Stimulated activated naive CD8-positive, alpha-beta T cell treated with anti-CD3 and anti-CD28 coated beads, Interleukin-15, Interleukin-2, amounts not matched to agents 100 ng/mL and 50 ng/mL, for 24 hours (primary cell): ENCODE data around the gene PPIL6.
"Not testable (repeated sequence)": the region's sequence is repeated elsewhere in the genome, so short reads cannot be mapped to it uniquely, and the experiment has no call there.

Experiments used
- H3K27ac Mint-ChIP-seq: one replicate; pipeline ENCODE4 v1.8.0; 2021; ENCODE audit warnings: mild to moderate bottlenecking, mixed read lengths
- H3K27me3 Mint-ChIP-seq: one replicate; pipeline ENCODE4 v1.8.0; 2021; ENCODE audit warnings: mixed read lengths
- H3K36me3 Mint-ChIP-seq: one replicate; pipeline ENCODE4 v1.8.0; 2021; ENCODE audit warnings: low read depth, mixed read lengths
- H3K4me1 Mint-ChIP-seq: one replicate; pipeline ENCODE4 v1.8.0; 2021; ENCODE audit warnings: low read depth, mixed read lengths
- H3K4me3 Mint-ChIP-seq: one replicate; pipeline ENCODE4 v1.8.0; 2021; ENCODE audit warnings: mild to moderate bottlenecking, mixed read lengths
- H3K9me3 Mint-ChIP-seq: one replicate; pipeline ENCODE4 v1.8.0; 2021; ENCODE audit warnings: mixed read lengths

The PPIL6 gene

GRCh38 chr6:109473120-109473519, 32.7 kb upstream of the PPIL6 start:
- H3K36me3 Mint-ChIP-seq = peaks cover 91% of the 10 kb centered on the region
- peak overlapping the region; percentile 14 for H3K4me3 Mint-ChIP-seq
- H3K9me3 Mint-ChIP-seq = no peaks in the 10 kb centered on the region
- peaks cover 82% of the 10 kb centered on the region for H3K4me1 Mint-ChIP-seq
- H3K27me3 Mint-ChIP-seq = no peaks in the 10 kb centered on the region
- H3K27ac Mint-ChIP-seq = peak overlapping the region; percentile 75

GRCh38 chr6:109472132-109472995, 31.9 kb upstream of the PPIL6 start:
- peaks cover 78% of the 10 kb centered on the region for H3K4me1 Mint-ChIP-seq
- H3K27me3 Mint-ChIP-seq = no peaks in the 10 kb centered on the region
- H3K4me3 Mint-ChIP-seq = peak overlapping the region; percentile 14
- no peaks in the 10 kb centered on the region for H3K9me3 Mint-ChIP-seq
- H3K36me3 Mint-ChIP-seq = peaks cover 91% of the 10 kb centered on the region
- H3K27ac Mint-ChIP-seq = peak overlapping the region; percentile 75

DNA sequence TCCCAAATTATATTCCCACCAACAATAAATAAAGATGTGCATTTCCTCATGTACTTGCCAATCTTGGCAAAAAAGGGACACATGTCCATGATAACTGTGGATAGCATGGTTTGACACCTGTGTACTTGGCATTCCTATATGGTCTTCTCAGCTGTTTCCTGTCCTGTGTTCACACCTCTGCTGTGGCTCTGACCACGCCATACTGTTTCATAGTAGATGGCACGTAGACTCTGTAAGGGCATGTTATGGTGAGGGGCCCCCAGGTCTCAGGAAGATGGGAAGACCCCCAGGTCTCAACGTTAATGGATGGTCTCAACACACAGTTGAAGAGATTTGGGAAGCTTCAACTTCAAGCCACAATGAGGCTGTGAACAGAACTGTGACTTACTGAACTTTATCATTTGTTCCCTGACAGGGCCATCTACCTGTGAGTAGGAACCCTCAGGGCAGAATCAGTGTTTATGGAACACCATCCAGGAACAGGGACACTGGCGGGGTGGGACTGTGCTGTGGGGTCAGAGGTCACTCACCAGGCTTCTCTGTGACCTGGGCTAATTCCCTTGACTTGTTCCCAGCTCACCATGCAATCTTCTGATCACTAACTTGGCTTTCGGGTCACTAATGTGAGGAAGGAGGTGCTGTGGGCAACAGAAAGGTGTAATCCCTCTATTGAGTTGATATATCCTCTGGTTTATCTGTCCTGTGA, 30.8 kb upstream of the PPIL6 start:
- Mint-ChIP-seq H3K27ac (peak overlapping the region; percentile 75), H3K36me3 (peaks cover 94% of the 10 kb centered on the region), H3K9me3 (no peaks in the 10 kb centered on the region), H3K27me3 (no peaks in the 10 kb centered on the region), H3K4me1 (peaks cover 68% of the 10 kb centered on the region), H3K4me3 (no peak overlapping the region)

DNA sequence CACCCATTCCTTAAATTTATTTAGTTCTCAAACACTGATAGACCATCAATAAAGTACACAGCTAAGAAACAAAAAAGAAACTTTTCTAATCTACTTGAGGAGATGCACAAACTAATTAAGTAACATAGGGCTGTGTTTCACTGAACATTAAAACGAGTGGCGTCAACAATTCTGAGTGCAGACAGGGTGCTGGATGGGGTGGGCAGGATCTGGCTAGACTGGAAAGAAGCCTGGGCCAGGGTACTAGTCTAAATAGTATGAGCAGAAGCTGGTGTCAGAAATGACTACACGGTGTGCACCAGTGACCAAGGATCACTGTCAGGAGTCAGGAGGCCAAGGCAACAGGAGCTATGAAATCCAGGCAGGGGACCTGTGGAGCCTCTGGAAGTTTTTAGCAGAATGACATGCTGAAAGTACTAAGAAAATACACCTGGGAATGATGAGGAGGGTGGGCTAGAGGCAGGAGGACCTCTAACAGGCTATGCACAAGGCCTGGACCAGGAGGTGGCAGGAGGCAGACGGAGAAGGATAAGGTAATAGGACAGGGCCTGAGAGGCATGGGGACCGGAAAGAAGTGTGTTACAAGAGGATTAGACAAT, 29.3 kb upstream of the PPIL6 start:
- Mint-ChIP-seq H3K4me1 (peaks cover 69% of the 10 kb centered on the region), H3K4me3 (no peak overlapping the region), H3K36me3 (peaks cover 94% of the 10 kb centered on the region), H3K27ac (no peak overlapping the region), H3K9me3 (no peaks in the 10 kb centered on the region), H3K27me3 (no peaks in the 10 kb centered on the region)

DNA sequence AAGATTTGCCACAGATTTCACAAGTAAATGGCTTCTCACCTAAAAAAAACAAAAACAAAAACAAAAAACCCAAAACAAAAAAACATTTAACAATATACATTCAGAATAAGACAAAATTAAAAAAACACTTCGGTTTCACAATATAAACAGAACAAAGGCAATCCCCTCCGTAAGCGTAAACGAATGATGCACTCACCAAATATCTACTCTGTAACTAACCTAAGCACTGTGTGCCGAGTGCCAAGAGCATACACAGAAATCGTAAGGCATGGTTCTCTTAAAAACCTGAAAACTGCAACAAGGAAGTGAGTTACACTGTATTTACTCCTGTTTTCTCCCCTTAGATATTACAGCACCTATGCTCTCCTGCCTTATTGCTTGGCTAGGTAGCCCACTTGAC, 27.3 kb upstream of the PPIL6 start:
- peaks cover 63% of the 10 kb centered on the region for H3K4me1 Mint-ChIP-seq
- H3K9me3 Mint-ChIP-seq = no peaks in the 10 kb centered on the region
- H3K4me3 Mint-ChIP-seq = no peak overlapping the region
- H3K27me3 Mint-ChIP-seq = no peaks in the 10 kb centered on the region
- peaks cover 96% of the 10 kb centered on the region for H3K36me3 Mint-ChIP-seq
- no peak overlapping the region for H3K27ac Mint-ChIP-seq

- H3K36me3 Mint-ChIP-seq = peaks cover 96% of the 10 kb centered on the region
- no peak overlapping the region for H3K4me3 Mint-ChIP-seq
- H3K9me3 Mint-ChIP-seq = peaks cover 3% of the 10 kb centered on the region
- peaks cover 60% of the 10 kb centered on the region for H3K4me1 Mint-ChIP-seq
- no peak overlapping the region for H3K27ac Mint-ChIP-seq
- H3K27me3 Mint-ChIP-seq = no peaks in the 10 kb centered on the region
Measured at GRCh38 chr6:109466212-109466923, 25.9 kb upstream of the PPIL6 start.

DNA sequence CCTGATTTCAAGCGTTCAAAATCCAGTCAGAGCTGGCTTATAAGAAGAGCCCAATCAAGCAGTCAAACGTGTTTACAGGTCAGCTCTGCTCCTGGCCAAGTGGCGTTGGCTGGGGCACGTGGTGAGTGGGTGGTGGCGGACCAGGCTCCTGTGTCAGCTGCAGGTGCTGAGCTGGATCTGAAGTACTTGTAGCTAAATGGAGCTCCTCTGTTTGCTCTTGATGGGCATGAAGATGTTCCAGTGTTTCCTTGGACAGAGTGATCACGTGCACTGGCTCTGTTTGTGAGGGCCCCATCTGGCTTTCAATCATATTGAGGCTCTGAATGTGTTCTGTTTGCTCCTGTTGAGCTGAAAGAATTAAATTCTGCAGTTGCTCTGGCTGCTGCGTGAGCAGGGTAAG, 25.3 kb upstream of the PPIL6 start:
- H3K4me1 Mint-ChIP-seq = peaks cover 59% of the 10 kb centered on the region
- no peak overlapping the region for H3K27ac Mint-ChIP-seq
- H3K27me3 Mint-ChIP-seq = no peaks in the 10 kb centered on the region
- peaks cover 3% of the 10 kb centered on the region for H3K9me3 Mint-ChIP-seq
- H3K36me3 Mint-ChIP-seq = peaks cover 96% of the 10 kb centered on the region
- H3K4me3 Mint-ChIP-seq = no peak overlapping the region

DNA sequence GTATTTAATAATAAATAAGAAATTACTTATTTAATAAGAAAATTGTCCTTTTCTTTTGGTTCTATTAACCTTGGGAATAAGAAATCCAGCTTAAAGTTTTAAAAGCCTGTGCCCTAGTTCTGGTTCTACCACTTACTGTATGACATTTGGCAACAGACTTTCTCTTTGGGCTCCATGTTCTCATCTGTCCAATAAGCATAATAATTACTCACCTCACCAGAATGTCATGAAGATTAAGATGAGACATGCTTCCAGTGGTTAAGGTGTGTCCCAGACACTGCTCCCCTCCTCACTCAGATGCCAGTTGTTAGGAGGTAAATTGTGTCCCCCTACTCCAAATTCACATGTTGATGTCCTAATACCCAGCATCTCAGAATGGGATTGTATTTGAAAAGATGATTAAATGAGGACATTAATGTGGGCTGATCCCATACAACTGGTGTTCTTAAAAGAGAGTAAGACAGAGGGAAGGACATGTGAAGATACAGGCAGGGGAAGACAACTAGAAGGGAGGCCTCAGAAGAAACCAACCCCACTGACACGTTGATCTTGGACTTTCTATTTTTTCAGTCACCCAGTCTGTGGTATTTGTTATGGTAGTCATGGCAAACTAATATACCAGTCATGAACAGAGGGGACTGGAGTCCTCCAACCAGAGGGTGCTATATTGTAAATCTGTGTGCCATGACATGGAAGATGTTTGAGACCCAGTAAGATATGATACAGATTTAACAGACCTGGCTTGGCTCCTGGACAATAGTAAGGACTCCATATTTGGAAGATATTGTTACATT, 21.5 kb upstream of the PPIL6 start:
- peaks cover 3% of the 10 kb centered on the region for H3K9me3 Mint-ChIP-seq
- H3K36me3 Mint-ChIP-seq = peaks cover 66% of the 10 kb centered on the region
- H3K27me3 Mint-ChIP-seq = no peaks in the 10 kb centered on the region
- H3K4me1 Mint-ChIP-seq = peaks cover 77% of the 10 kb centered on the region
- H3K4me3 Mint-ChIP-seq = no peak overlapping the region
- H3K27ac Mint-ChIP-seq = peak overlapping the region; percentile 80

DNA sequence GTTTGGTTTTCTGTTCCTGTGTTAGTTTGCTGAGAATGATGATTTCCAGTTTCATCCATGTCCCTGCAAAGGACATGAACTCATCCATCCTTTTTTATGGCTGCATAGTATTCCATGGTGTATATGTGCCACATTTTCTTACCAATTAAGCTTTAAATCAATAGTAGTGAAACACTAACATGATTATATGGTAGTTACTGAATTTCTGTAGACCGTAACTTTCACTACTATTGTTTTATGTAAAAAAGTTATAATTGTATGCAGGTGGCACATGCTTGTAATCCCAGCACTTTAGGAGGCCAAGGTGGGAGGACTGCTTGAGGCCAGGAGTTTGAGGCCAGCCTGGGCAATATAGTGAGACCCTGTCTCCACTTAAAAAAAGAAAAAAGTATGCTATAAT, 20.8 kb upstream of the PPIL6 start:
- H3K4me3 Mint-ChIP-seq, H3K27me3 Mint-ChIP-seq, H3K9me3 Mint-ChIP-seq: not testable (repeated sequence)
- peak overlapping the region; percentile 36 for H3K27ac Mint-ChIP-seq
- peaks cover 59% of the 10 kb centered on the region for H3K36me3 Mint-ChIP-seq
- H3K4me1 Mint-ChIP-seq = peaks cover 84% of the 10 kb centered on the region

DNA sequence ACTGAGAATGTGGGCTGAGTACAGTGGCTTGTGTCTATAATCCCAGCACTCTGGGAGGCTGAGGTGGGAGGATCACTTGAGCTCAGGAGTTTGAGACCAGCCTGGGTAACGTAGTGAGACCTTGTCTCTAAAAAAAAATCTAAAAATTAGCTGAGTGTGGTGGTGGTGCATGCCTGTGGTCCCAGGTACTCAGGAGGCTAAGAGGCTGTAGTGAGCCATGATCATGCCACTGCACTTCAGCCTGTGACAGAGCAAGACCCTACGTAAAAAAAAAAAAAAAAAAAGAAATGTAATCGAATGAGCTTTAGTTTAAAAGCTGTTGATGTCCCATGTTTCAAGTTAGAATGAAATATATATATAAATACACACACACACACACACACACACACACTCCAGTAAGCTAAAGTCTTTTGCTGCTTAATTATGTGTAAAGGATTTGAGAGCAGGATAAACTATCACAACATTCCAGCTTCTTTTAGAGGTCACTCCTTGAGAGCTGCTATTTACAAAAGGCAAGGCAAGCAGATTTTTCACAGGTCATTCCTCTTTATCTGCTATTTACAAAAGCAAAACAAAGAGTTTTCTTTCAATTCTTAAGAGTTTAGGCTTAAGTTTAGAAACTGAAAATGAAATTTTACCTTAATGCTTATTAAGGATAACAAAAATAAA, 19.9 kb upstream of the PPIL6 start:
- H3K27me3 Mint-ChIP-seq = no peaks in the 10 kb centered on the region
- H3K36me3 Mint-ChIP-seq = peaks cover 49% of the 10 kb centered on the region
- peaks cover 76% of the 10 kb centered on the region for H3K4me1 Mint-ChIP-seq
- H3K27ac Mint-ChIP-seq = peak overlapping the region; percentile 40
- no peak overlapping the region for H3K4me3 Mint-ChIP-seq
- peaks cover 3% of the 10 kb centered on the region for H3K9me3 Mint-ChIP-seq

- peaks cover 3% of the 10 kb centered on the region for H3K9me3 Mint-ChIP-seq
- no peaks in the 10 kb centered on the region for H3K27me3 Mint-ChIP-seq
- H3K4me1 Mint-ChIP-seq = peaks cover 73% of the 10 kb centered on the region
- peak overlapping the region; percentile 77 for H3K27ac Mint-ChIP-seq
- peak overlapping the region; percentile 18 for H3K4me3 Mint-ChIP-seq
- peaks cover 38% of the 10 kb centered on the region for H3K36me3 Mint-ChIP-seq
Measured at GRCh38 chr6:109458774-109459531, 18.5 kb upstream of the PPIL6 start.

- Mint-ChIP-seq H3K4me1 (peaks cover 81% of the 10 kb centered on the region), H3K9me3 (peaks cover 3% of the 10 kb centered on the region), H3K27ac (no peak overlapping the region), H3K36me3 (peaks cover 25% of the 10 kb centered on the region), H3K27me3 (no peaks in the 10 kb centered on the region), H3K4me3 (peak overlapping the region; percentile 9)
Measured at GRCh38 chr6:109457562-109457996, 17.2 kb upstream of the PPIL6 start.
